Activated T-helper 1 cell treated with Interleukin-2 at 50 U/mL for 16 hours (primary cell): ENCODE results near the gene RDX.
"Not testable (repeated sequence)": the region's sequence is repeated elsewhere in the genome, so short reads cannot be mapped to it uniquely, and the experiment has no call there.

Source experiments
- DNase-seq: peaks from one replicate; pipeline ENCODE4 v3.0.0-alpha.2; 2020; ENCODE audit warnings: low read depth

The RDX gene

GRCh38 chr11:110272919-110273318 is 23.5 kb downstream of the RDX start:
- no peak for DNase-seq

- DNase-seq = no peak
Observed at GRCh38 chr11:110269996-110270395, 26.4 kb downstream of the RDX start.

- no peak for DNase-seq
Observed at GRCh38 chr11:110268441-110268840, 28.0 kb downstream of the RDX start.

- no peak for DNase-seq
Observed at GRCh38 chr11:110262072-110262403, 34.4 kb downstream of the RDX start.

GRCh38 chr11:110261195-110262071 is 35.0 kb downstream of the RDX start:
- no peak for DNase-seq

- no peak for DNase-seq
Observed at GRCh38 chr11:110253525-110253924, 42.9 kb downstream of the RDX start.

GRCh38 chr11:110251836-110252235 is 44.6 kb downstream of the RDX start:
- no peak for DNase-seq

GRCh38 chr11:110250168-110250567 is 46.2 kb downstream of the RDX start:
- DNase-seq = no peak

- no peak for DNase-seq
Observed at GRCh38 chr11:110249766-110250165, 46.6 kb downstream of the RDX start.

GRCh38 chr11:110249066-110249465 is 47.3 kb downstream of the RDX start:
- DNase-seq = no peak

GRCh38 chr11:110243791-110244190 is 52.6 kb downstream of the RDX start:
- no peak for DNase-seq

GRCh38 chr11:110242746-110243145 is 53.7 kb downstream of the RDX start:
- DNase-seq = no peak

- DNase-seq = no peak
Observed at GRCh38 chr11:110242188-110242587, 54.2 kb downstream of the RDX start.

- no peak for DNase-seq
Observed at GRCh38 chr11:110235966-110236365, 60.4 kb downstream of the RDX start.

GRCh38 chr11:110230377-110230776 is 66.0 kb downstream of the RDX start:
- no peak for DNase-seq

GRCh38 chr11:110219006-110219785 is 77.2 kb downstream of the RDX start:
- no peak for DNase-seq

- DNase-seq = no peak
Observed at GRCh38 chr11:110217936-110218335, 78.5 kb downstream of the RDX start.

- DNase-seq = no peak
Observed at GRCh38 chr11:110217223-110217877, 79.1 kb downstream of the RDX start.

- DNase-seq = not testable (repeated sequence)
Observed at GRCh38 chr11:110209313-110209694, 87.1 kb downstream of the RDX start.

GRCh38 chr11:110208678-110209312 is 87.6 kb downstream of the RDX start:
- DNase-seq = not testable (repeated sequence)

- DNase-seq = no peak
Observed at GRCh38 chr11:110207123-110207522, 89.3 kb downstream of the RDX start.

GRCh38 chr11:110200836-110201235 is 95.6 kb downstream of the RDX start:
- no peak for DNase-seq
